Adrenal gland (tissue), 12 donors: ENCODE results near the gene PLEKHN1. TPM values are rescaled to one million over a fixed set of nuclear protein-coding genes. Genes with fewer than 3 reads are reported as not detected.

ENCODE experiments used
- DNase-seq, 7 donors: peaks; one replicate each; pipeline ENCODE4 v3.0.0-alpha.2; 2019 to 2020
- H3K27ac ChIP-seq, 5 donors: fragments of 200-600 bp; sonication (generic) in 4 of 5; 1 replicate in 3 of 5; 2 replicates in 2 of 5; pipeline versions ENCODE4 v1.5.1 to v1.8.0; 2016 to 2020; ENCODE audit warnings: mild to moderate bottlenecking in 1 of 5
- H3K27me3 ChIP-seq: fragments of 200-600 bp; 2 replicates; pipeline ENCODE4 v1.8.0; 2021
- H3K36me3 ChIP-seq, 2 donors: fragments of 200-600 bp; replicated peaks in 1 of 2; 1 replicate in 1 of 2; 2 replicates in 1 of 2; pipeline versions ENCODE4 v1.5.1 to v1.8.0; 2018 to 2022
- H3K4me1 ChIP-seq, 2 donors: fragments of 200-600 bp; replicated peaks in 1 of 2; 1 replicate in 1 of 2; 2 replicates in 1 of 2; pipeline versions ENCODE4 v1.5.1 to v1.8.0; 2018 to 2021
- H3K4me3 ChIP-seq, 4 donors: fragments of 200-600 bp; sonication (generic) in 3 of 4; one replicate each; pipeline ENCODE4 v1.5.1; 2016 to 2018
- H3K9me3 ChIP-seq, 3 donors: fragments of 200-600 bp; sonication (generic) in 1 of 3; replicated peaks in 1 of 3; 1 replicate in 2 of 3; 2 replicates in 1 of 3; pipeline versions ENCODE4 v1.5.1 to v1.8.0; 2016 to 2021
- POLR2A ChIP-seq, 2 donors: fragments of 450-650 bp; IDR thresholded peaks; one replicate each; pipeline ENCODE4 v1.6.1; 2017; ENCODE audit warnings: antibody characterized with exemption in 2 of 2, mild to moderate bottlenecking in 2 of 2, moderate library complexity in 1 of 2
- whole genome bisulfite sequencing, 4 donors: extraction: QIAGEN DNeasy Blood & Tissue Kit in 2 of 4; methylation state at CpG; one replicate each; pipeline versions ENCODE4 v1.1.5 to v1.1.7; 2013 to 2017; 5-methylcytosine and 5-hydroxymethylcytosine counted together
- intact Hi-C, 2 donors: fragments of 100-400 bp; cut with DNase I; formaldehyde crosslinking; loops; one replicate each; pipeline versions ENCODE4 v1.14.1 to v1.15.0; 2022 to 2023
- polyA plus RNA-seq, 3 donors: library from polyadenylated mRNA; stranded (reverse); fragments of 200-250 nt in 2 of 3; fragments of 350-450 nt in 1 of 3; fragmentation: Illumina TruSeq in 1 of 3; extraction: RNeasy Lipid Tissue Mini Kit (QIAGEN cat#74804) in 1 of 3; gene quantifications; one replicate each; pipeline ENCODE4 v1.2.3, GENCODE V29; 2013 to 2014
- total RNA-seq, 9 donors: library from RNA; depleted of rRNA in 4 of 9; stranded (reverse); fragments of >200 nt in 4 of 9; fragments of 120-200 nt in 1 of 9; fragmentation: NEBNext Ultra II Directional in 1 of 9; extraction: Animal tissue kit (Norgen Biotek cat#: 25700) in 1 of 9; gene quantifications; one replicate each; pipeline versions ENCODE4 v1.1.0 to v1.2.4, GENCODE V29; 2013 to 2023
- TF ChIP-seq, protein P1 (sequence below), 6 experiments: fragments of 450-650 bp in 4 of 6; fragments of 200-600 bp in 2 of 6; sonication (generic) in 1 of 6; IDR thresholded peaks; 1 replicate in 5 of 6; 2 replicates in 1 of 6; pipeline versions ENCODE4 v1.5.1 to v1.8.0; 2016 to 2021; ENCODE audit warnings: antibody characterized with exemption in 6 of 6, mild to moderate bottlenecking in 2 of 6, moderate library complexity in 1 of 6
- donor health status: healthy with polysubstance abuse.
- donor health status: Bipolar disorder and iron deficiency.
- donor health status: DM: yes; HTN: yes; CAD: no.
- donor health status: DM: no; HTN: no; CAD: no.
- donor health status: DM: no; HTN: no; CAD: no.
- donor health status: DM: yes; HTN: yes; CAD: no.

PLEKHN1 gene
- total and polyA plus RNA-seq, 12 donors: 0.05 to 10.5 (median 1.3) TPM; not detected in 3

DNA sequence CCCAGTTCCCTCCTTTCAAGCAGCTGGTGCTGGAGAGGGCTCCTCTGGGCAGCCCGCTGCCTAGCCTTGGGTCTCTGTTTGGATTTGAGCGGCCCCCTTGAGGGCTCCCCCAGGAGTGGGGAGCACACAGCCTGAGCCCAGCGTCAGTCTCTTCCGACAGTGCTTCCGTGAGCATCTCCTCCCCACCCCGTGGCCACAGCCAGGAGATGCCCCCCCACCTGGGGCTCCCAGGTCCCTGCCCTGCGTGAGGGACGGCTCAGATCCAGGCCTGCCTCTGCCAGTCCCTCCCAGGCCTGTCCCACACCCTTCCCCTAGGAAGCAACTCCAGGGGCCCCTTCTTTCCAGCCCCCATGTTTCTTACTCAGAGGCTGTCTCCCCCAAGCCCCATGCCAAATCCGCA is 39.0 kb upstream of the PLEKHN1 start:
- TF ChIP-seq POLR2A (IDR thresholded peaks at IDR 0.05): no peak
- TF ChIP-seq, protein P1, sequence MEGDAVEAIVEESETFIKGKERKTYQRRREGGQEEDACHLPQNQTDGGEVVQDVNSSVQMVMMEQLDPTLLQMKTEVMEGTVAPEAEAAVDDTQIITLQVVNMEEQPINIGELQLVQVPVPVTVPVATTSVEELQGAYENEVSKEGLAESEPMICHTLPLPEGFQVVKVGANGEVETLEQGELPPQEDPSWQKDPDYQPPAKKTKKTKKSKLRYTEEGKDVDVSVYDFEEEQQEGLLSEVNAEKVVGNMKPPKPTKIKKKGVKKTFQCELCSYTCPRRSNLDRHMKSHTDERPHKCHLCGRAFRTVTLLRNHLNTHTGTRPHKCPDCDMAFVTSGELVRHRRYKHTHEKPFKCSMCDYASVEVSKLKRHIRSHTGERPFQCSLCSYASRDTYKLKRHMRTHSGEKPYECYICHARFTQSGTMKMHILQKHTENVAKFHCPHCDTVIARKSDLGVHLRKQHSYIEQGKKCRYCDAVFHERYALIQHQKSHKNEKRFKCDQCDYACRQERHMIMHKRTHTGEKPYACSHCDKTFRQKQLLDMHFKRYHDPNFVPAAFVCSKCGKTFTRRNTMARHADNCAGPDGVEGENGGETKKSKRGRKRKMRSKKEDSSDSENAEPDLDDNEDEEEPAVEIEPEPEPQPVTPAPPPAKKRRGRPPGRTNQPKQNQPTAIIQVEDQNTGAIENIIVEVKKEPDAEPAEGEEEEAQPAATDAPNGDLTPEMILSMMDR (IDR thresholded peaks at IDR 0.05): no peak
- H3K4me1 ChIP-seq: peaks cover 3 to 11% of the 10 kb centered on the region in 2 donors
- intact Hi-C loops: no loop called here
- no peak overlapping the region for H3K4me3 ChIP-seq
- peaks cover 35% of the 10 kb centered on the region for H3K27me3 ChIP-seq
- no peaks in the 10 kb centered on the region for H3K36me3 ChIP-seq
- no peak for DNase-seq
- H3K9me3 ChIP-seq: no peaks in the 10 kb centered on the region
- no peak overlapping the region for H3K27ac ChIP-seq
- 46 to 74% (median 64%) methylated on average over 4 to 9 of the region's 9 CpGs for WGBS, 4 donors

DNA sequence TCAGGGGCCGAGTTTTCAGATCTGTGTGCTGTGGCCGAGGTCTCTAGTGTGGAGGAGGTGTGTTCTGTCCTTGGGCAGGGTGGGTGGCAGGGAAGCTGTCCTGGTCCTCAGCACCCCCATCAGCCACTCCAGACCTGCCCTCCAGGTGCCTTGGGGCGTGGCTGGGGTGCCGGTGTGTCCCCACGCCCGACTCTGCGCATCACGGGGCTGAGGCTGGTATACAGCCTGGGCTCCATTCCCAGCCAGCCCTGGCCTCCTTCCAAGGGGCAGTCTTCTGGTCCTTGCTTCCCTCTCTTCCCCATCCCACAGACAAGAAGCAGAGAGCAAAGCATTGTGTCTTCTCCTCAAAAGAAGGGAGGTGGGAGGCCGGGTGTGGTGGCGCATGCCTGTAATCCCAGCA is 38.5 kb upstream of the PLEKHN1 start:
- peaks cover 30% of the 10 kb centered on the region for H3K27me3 ChIP-seq
- intact Hi-C loops: no loop called here

DNA sequence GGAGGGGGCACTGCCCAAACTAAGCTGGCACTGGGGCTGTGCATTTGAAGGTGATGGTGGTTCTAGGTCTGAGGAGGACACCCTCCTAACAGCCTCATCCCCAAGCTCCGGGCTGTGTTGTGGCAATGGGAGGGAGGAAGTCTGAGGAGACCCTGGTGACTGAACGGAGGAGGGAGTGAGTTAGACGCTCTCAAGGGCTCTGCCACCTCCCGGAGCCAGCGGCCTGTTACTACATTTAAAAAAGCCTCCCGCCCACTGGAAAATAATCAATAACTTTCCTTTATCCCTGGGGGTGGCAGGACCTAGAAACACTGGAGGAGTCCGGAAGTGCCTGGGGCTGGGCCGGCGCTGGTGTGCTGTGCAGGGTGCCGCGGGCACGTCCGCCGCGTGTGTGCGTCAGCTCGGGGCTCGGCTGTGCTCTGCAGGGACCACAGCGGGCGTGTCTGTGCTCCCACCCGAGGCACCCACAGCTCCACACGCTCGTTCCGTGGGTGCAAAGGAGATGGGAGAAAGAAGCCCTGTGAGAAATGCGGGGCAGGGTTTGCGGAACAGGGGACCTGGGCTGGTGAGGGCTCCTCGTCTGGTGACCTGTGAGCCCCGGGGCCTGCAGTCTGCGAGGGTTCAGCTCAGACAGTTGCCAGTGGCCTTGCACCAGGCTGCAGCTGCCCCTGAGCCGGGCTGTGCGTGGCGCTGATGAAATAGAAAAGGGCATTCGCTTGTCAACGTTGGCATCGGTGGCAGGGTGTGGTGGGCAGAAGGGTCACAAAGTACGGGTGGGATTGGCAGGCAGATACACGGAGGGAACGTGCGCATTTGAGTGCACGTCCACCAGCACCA is 37.2 kb upstream of the PLEKHN1 start:
- Histone ChIP-seq H3K27ac (no peak overlapping the region), H3K9me3 (no peaks in the 10 kb centered on the region), H3K4me1 (peaks cover 0 to 4% of the 10 kb centered on the region in 2 donors), H3K27me3 (peaks cover 30% of the 10 kb centered on the region), H3K4me3 (no peak overlapping the region), H3K36me3 (no peaks in the 10 kb centered on the region)
- WGBS, 4 donors: 73 to 75% (median 74%) methylated on average over 37 to 40 of the region's 40 CpGs
- no peak for TF ChIP-seq POLR2A (IDR thresholded peaks at IDR 0.05)
- TF ChIP-seq, protein P1 (IDR thresholded peaks at IDR 0.05): no peak
- no peak for DNase-seq
- intact Hi-C loops: no loop called here

More for the DNA sequence above, 38.5 kb upstream of the PLEKHN1 start:
- no peak for TF ChIP-seq POLR2A (IDR thresholded peaks at IDR 0.05)
- TF ChIP-seq, protein P1 (IDR thresholded peaks at IDR 0.05): no peak
- Histone ChIP-seq H3K9me3 (no peaks in the 10 kb centered on the region), H3K4me3 (no peak overlapping the region), H3K36me3 (no peaks in the 10 kb centered on the region), H3K27ac (no peak overlapping the region), H3K4me1 (peaks cover 3 to 11% of the 10 kb centered on the region in 2 donors)
- 49 to 72% (median 65%) methylated on average over 2 to 10 of the region's 10 CpGs for WGBS, 4 donors
- DNase-seq: no peak

DNA sequence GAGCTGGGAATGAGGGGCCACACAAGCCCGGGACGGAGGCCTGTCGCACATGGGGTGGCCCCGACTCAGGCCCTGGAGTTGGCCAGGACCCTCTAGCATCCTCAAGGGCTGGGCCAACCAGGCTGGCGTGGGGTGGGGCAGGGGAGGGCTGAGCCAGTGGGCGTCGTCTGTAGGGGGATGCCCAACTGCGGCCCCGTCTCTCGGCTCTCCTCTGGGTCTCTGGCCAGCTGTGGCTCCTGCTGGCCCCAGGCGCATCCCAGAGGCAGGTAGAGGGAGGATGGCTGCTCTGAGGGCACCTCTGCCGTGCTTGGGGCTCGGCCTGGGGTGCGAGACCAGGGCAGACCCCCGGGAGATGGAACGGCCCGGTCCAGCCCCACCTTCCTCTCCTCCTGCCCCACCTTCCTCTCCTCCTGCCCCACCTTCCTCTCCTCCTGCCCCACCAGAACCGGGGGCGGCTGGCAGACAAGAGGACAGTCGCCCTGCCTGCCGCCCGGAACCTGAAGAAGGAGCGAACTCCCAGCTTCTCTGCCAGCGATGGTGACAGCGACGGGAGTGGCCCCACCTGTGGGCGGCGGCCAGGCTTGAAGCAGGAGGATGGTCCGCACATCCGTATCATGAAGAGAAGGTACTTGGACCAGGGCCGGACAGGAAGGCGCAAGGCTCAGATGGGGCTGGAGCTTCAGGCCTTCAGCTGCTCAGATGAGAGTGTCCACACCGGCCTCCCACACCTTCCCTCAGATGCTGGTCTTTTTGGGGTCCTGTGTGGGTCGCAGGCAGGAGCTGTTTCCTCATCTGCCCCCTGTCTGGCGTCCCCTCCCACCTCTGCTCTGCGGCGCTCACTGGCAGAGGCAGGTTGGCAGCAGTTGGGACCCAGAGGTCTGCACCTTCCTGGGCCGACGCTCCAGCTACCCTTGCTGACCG is 36.3 kb upstream of the PLEKHN1 start:
- TF ChIP-seq POLR2A (IDR thresholded peaks at IDR 0.05): no peak
- TF ChIP-seq, protein P1 (IDR thresholded peaks at IDR 0.05): no peak
- Histone ChIP-seq H3K9me3 (no peaks in the 10 kb centered on the region), H3K36me3 (no peaks in the 10 kb centered on the region), H3K27ac (no peak overlapping the region), H3K27me3 (peaks cover 23% of the 10 kb centered on the region), H3K4me3 (no peak overlapping the region), H3K4me1 (no peaks in the 10 kb centered on the region)
- 77 to 89% (median 86%) methylated on average over 5 to 40 of the region's 40 CpGs for WGBS, 4 donors
- no peak for DNase-seq
- intact Hi-C loops: no loop called here
